ENCODE results near the gene ZNF92. TPM values are rescaled to one million over a fixed set of nuclear protein-coding genes. Genes with fewer than 3 reads are reported as not detected.

ZNF92 gene
- total and polyA plus RNA-seq, 2 of the 13 experiments (the other 11 are each of a cell fraction or from before 2014, with no cell fraction given), result 4.0 to 13.2 TPM

DNA sequence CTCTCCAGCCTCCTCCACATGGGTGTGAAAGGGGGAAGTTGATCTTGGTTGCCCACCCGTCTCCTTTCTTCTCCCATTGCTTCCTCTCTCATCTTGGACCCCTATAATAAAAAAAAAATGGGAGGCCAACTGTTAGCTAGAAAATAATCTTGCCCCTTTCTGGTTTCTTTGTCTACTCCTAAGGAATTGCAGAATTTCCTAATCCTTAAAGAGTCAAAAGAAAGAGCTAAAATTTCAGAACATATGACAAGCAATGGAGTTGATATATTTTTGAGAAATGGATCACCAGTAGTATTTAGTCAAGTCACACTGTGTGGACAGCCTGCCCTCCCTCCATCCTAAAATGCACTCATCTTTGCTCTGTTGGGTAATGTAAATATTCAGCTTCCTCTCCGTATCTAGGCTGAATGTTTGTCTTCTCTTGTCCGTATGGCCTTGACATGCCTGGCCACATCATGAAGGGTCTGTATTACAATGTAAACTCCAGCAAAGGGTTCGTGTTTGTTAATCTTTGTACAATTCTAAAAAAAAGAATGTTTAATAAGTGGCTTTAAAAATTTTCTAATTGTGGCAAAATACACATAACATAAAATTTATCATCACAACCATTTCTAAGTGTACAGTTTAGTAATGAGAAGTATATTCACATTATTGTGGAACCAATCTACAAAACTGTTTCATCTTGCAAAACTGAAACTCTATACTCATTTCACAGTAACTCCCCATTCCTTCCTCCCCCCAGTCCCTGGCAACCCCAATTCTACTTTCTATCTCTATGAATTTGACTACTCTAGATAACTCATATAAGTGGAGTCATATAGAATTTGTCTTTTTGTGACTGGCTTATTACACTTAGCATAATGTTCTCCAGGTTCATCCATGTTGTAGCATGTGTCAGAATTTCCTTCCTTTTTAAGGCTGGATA is 71.5 kb downstream of the ZNF92 start (continued):
- TF ChIP-seq ZNF800 (CRISPR knock-in tag; IDR thresholded peaks at IDR 0.05) (no peak), GATA4 (IDR thresholded peaks at IDR 0.05; ENCODE audit: borderline replicate concordance, low read depth) (peak; percentile 98), ZNF577 (CRISPR knock-in tag; IDR thresholded peaks at IDR 0.05; ENCODE audit: borderline replicate concordance, low read depth) (no peak), REST (IDR thresholded peaks at IDR 0.05; ENCODE audit: borderline replicate concordance in 1 of 2, low read depth in 1 of 2, low read length in 2 of 2) (peak in 1 of 2 experiments; percentile 72; a peak in 1 of 4 replicates), XRCC5 (optimal IDR thresholded peaks at IDR 0.05; ENCODE audit: low read length) (no peak), ISL2 (CRISPR knock-in tag; IDR thresholded peaks at IDR 0.05) (peak; percentile 98), NFKBIZ (CRISPR knock-in tag; IDR thresholded peaks at IDR 0.05) (peak; percentile 79; the same call in 1 of the 2 replicates), RELA (CRISPR knock-in tag; IDR thresholded peaks at IDR 0.05) (no peak), NR2F1 (CRISPR knock-in tag; IDR thresholded peaks at IDR 0.05) (peak; percentile 32 to 69; a peak in 2 of 4 replicates), TBX3 (IDR thresholded peaks at IDR 0.05; ENCODE audit: borderline replicate concordance) (peak; percentile 79), SCMH1 (CRISPR knock-in tag; IDR thresholded peaks at IDR 0.05; ENCODE audit: borderline replicate concordance) (no peak), ZNF546 (CRISPR knock-in tag; conservative IDR thresholded peaks at IDR 0.05) (no peak), USF2 (IDR thresholded peaks at IDR 0.05; ENCODE audit: low read depth, low read length) (no peak), USF2 (CRISPR knock-in tag; IDR thresholded peaks at IDR 0.05; ENCODE audit: borderline replicate concordance) (no peak), RXRA (CRISPR knock-in tag; IDR thresholded peaks at IDR 0.05) (peak; percentile 64; the same call in 1 of the 2 replicates), GABPB1 (CRISPR knock-in tag; IDR thresholded peaks at IDR 0.05) (no peak; the same call in 1 of the 2 replicates), ZSCAN31 (CRISPR knock-in tag; IDR thresholded peaks at IDR 0.05; ENCODE audit: low read depth) (peak; percentile 38; the same call in 1 of the 2 replicates), CCDC6 (CRISPR knock-in tag; IDR thresholded peaks at IDR 0.05) (peak; percentile 43; the same call in 1 of the 2 replicates)
- TF ChIP-seq, protein P1, sequence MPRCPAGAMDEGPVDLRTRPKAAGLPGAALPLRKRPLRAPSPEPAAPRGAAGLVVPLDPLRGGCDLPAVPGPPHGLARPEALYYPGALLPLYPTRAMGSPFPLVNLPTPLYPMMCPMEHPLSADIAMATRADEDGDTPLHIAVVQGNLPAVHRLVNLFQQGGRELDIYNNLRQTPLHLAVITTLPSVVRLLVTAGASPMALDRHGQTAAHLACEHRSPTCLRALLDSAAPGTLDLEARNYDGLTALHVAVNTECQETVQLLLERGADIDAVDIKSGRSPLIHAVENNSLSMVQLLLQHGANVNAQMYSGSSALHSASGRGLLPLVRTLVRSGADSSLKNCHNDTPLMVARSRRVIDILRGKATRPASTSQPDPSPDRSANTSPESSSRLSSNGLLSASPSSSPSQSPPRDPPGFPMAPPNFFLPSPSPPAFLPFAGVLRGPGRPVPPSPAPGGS (CRISPR knock-in tag; IDR thresholded peaks at IDR 0.05), result no peak
